ENCODE measurements around the gene ERBB4.

ERBB4 gene

GRCh38 chr2:211812587-211812986, 726.0 kb downstream of the ERBB4 start:
- peak; percentile 9 for DNase-seq
- H3K4me3 ChIP-seq (ENCODE audit: low read depth, low read length) = no peak overlapping the region
- H3K4me1 ChIP-seq = peaks cover 6% of the 10 kb centered on the region
- no peak for TF ChIP-seq CTCF (IDR thresholded peaks at IDR 0.05; ENCODE audit: low read depth, low read length)
- H3K9me3 ChIP-seq = no peaks in the 10 kb centered on the region
- H3K27me3 ChIP-seq = no peaks in the 10 kb centered on the region
- H3K36me3 ChIP-seq = no peaks in the 10 kb centered on the region

GRCh38 chr2:211802666-211803065, 735.9 kb downstream of the ERBB4 start:
- Histone ChIP-seq H3K36me3 (no peaks in the 10 kb centered on the region), H3K4me3 (ENCODE audit: low read depth, low read length) (no peak overlapping the region), H3K27me3 (no peaks in the 10 kb centered on the region), H3K9me3 (no peaks in the 10 kb centered on the region), H3K4me1 (no peaks in the 10 kb centered on the region)
- no peak for DNase-seq
- TF ChIP-seq CTCF (IDR thresholded peaks at IDR 0.05; ENCODE audit: low read depth, low read length) = no peak

GRCh38 chr2:211800001-211800400, 738.6 kb downstream of the ERBB4 start:
- Histone ChIP-seq H3K4me3 (ENCODE audit: low read depth, low read length) (no peak overlapping the region), H3K9me3 (no peaks in the 10 kb centered on the region), H3K4me1 (no peaks in the 10 kb centered on the region), H3K36me3 (no peaks in the 10 kb centered on the region), H3K27me3 (no peaks in the 10 kb centered on the region)
- no peak for TF ChIP-seq CTCF (IDR thresholded peaks at IDR 0.05; ENCODE audit: low read depth, low read length)
- DNase-seq = no peak

GRCh38 chr2:211798868-211799267, 739.7 kb downstream of the ERBB4 start:
- DNase-seq = no peak
- Histone ChIP-seq H3K36me3 (no peaks in the 10 kb centered on the region), H3K4me3 (ENCODE audit: low read depth, low read length) (no peak overlapping the region), H3K9me3 (no peaks in the 10 kb centered on the region), H3K27me3 (no peaks in the 10 kb centered on the region), H3K4me1 (no peaks in the 10 kb centered on the region)
- no peak for TF ChIP-seq CTCF (IDR thresholded peaks at IDR 0.05; ENCODE audit: low read depth, low read length)

- Histone ChIP-seq H3K36me3 (no peaks in the 10 kb centered on the region), H3K4me3 (ENCODE audit: low read depth, low read length) (no peak overlapping the region), H3K27me3 (no peaks in the 10 kb centered on the region), H3K9me3 (no peaks in the 10 kb centered on the region), H3K4me1 (no peaks in the 10 kb centered on the region)
- no peak for TF ChIP-seq CTCF (IDR thresholded peaks at IDR 0.05; ENCODE audit: low read depth, low read length)
- DNase-seq = no peak
Measured at GRCh38 chr2:211793690-211794089, 744.9 kb downstream of the ERBB4 start.

GRCh38 chr2:211789982-211790381, 748.6 kb downstream of the ERBB4 start:
- Histone ChIP-seq H3K4me1 (no peaks in the 10 kb centered on the region), H3K36me3 (no peaks in the 10 kb centered on the region), H3K9me3 (no peaks in the 10 kb centered on the region), H3K4me3 (ENCODE audit: low read depth, low read length) (no peak overlapping the region), H3K27me3 (no peaks in the 10 kb centered on the region)
- no peak for DNase-seq
- TF ChIP-seq CTCF (IDR thresholded peaks at IDR 0.05; ENCODE audit: low read depth, low read length) = no peak
